OCI-LY7 (cell line): ENCODE data around the gene KRT37.

Experiments used
- CTCF ChIP-seq: fragments of 200-600 bp; sonication (generic); conservative IDR thresholded peaks from 2 replicates; pipeline ENCODE4 v1.5.1; 2014; ENCODE audit warnings: mild to moderate bottlenecking, antibody characterized with exemption, low read length, moderate library complexity, mixed read lengths
- EZH2phosphoT487 ChIP-seq: fragments of 200-600 bp; sonication (generic); IDR thresholded peaks from 2 replicates; pipeline ENCODE4 v1.6.1; 2018; ENCODE audit warnings: low read depth, borderline replicate concordance, mild to moderate bottlenecking, mixed run types, antibody characterized with exemption, low read length, moderate library complexity, mixed read lengths

DNA sequence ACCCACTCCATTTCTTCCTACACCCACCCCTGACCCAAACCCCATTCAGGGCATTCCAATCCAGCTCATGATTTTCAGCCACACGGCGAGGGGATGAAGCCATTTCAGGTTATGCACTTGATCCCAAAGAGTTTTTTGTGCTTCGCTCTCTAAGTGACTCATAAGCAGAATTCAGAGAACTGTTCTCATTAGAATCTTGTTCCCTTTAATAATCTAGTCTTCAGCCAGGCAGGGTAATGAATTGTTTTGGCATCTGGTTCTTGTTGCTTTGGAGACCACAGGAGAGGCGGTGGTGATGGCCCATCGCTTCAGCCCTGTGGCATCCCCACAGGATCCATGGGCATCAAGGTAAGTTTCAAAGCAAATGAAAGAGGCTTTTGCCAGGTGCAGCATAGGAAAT is 22.2 kb downstream of the KRT37 start:
- TF ChIP-seq CTCF = no peak
- no peak for TF ChIP-seq EZH2phosphoT487
